Fibroblast of lung (primary cell): ENCODE measurements around the gene DPT. TPM values are rescaled to one million over a fixed set of nuclear protein-coding genes. Genes with fewer than 3 reads are reported as not detected.

ENCODE experiments used
- DNase-seq, 2 donors: peaks; one replicate each; pipeline versions ENCODE4 v3.0.0 to v3.0.0-alpha.2; 2010; ENCODE audit warnings: low read depth in 2 of 2
- H2AFZ ChIP-seq: 2 replicates; pipeline ENCODE4 v1.5.1; 2012; ENCODE audit warnings: low read length, control low read depth, inconsistent platforms
- H3K27ac ChIP-seq: 2 replicates; pipeline ENCODE4 v1.5.1; 2011; ENCODE audit warnings: low read length, control low read depth; ENCODE audit not compliant: insufficient read depth
- H3K27me3 ChIP-seq: 2 replicates; pipeline ENCODE4 v1.5.1; 2011; ENCODE audit warnings: mild to moderate bottlenecking, low read length; ENCODE audit not compliant: control insufficient read depth, insufficient read depth
- H3K36me3 ChIP-seq: 2 replicates; pipeline ENCODE4 v1.5.1; 2011; ENCODE audit warnings: low read length; ENCODE audit not compliant: control insufficient read depth, insufficient read depth
- H3K4me1 ChIP-seq: 2 replicates; pipeline ENCODE4 v1.5.1; 2011; ENCODE audit warnings: low read length; ENCODE audit not compliant: control insufficient read depth, insufficient read depth; ENCODE audit errors: extremely low read depth
- H3K4me2 ChIP-seq: 2 replicates; pipeline ENCODE4 v1.5.1; 2011; ENCODE audit warnings: low read length, control low read depth; ENCODE audit not compliant: insufficient read depth; ENCODE audit errors: extremely low read depth
- H3K4me3 ChIP-seq, 4 experiments: fragments of 200-600 bp in 1 of 4; sonication (generic) in 1 of 4; replicated peaks in 1 of 4; 2 replicates each; pipeline ENCODE4 v1.5.1; 2011 to 2016; ENCODE audit warnings: low read length in 4 of 4, low read depth in 3 of 4, mild to moderate bottlenecking in 3 of 4, control low read depth in 2 of 4, inconsistent platforms in 1 of 4, mixed read lengths in 1 of 4; ENCODE audit not compliant: insufficient read depth in 1 of 4; ENCODE audit errors: control extremely low read depth in 1 of 4
- H3K79me2 ChIP-seq: 2 replicates; pipeline ENCODE4 v1.5.1; 2012; ENCODE audit warnings: mild to moderate bottlenecking, low read length, inconsistent platforms; ENCODE audit not compliant: control insufficient read depth, insufficient read depth
- H3K9ac ChIP-seq: 2 replicates; pipeline ENCODE4 v1.5.1; 2011; ENCODE audit warnings: mild to moderate bottlenecking, low read length, control low read depth; ENCODE audit not compliant: insufficient read depth
- H3K9me3 ChIP-seq: 2 replicates; pipeline ENCODE4 v1.5.1; 2012; ENCODE audit warnings: low read depth, low read length; ENCODE audit not compliant: control insufficient read depth, insufficient read depth
- H4K20me1 ChIP-seq: 2 replicates; pipeline ENCODE4 v1.5.1; 2011; ENCODE audit warnings: low read length; ENCODE audit not compliant: control insufficient read depth, insufficient read depth; ENCODE audit errors: extremely low read depth
- EZH2 ChIP-seq: IDR thresholded peaks from 2 replicates; pipeline ENCODE4 v1.5.1; 2012; ENCODE audit warnings: low read length, control low read depth, mild to moderate bottlenecking; ENCODE audit errors: missing control alignments
- polyA plus RNA-seq, 2 donors: library from polyadenylated mRNA; depleted of rRNA in 1 of 2; stranded (reverse) in 1 of 2; unstranded in 1 of 2; fragments of >200 nt; gene quantifications; 2 replicates each; pipeline ENCODE4 v1.2.1, GENCODE V29; 2011 to 2012; ENCODE audit warnings: missing spikeins in 1 of 2
- total RNA-seq: library from RNA; depleted of rRNA; stranded (reverse); fragments of >200 nt; gene quantifications from 2 replicates; pipeline ENCODE4 v1.2.1, GENCODE V29; 2014
- TF ChIP-seq, protein P1 (sequence below), 2 donors: IDR thresholded peaks in 1 of 2; conservative IDR thresholded peaks in 1 of 2; 1 replicate in 1 of 2; 2 replicates in 1 of 2; pipeline ENCODE4 v1.5.1; 2011 to 2012; ENCODE audit warnings: low read length in 2 of 2, control low read depth in 1 of 2, inconsistent platforms in 1 of 2, low read depth in 1 of 2, mild to moderate bottlenecking in 1 of 2

The DPT gene
- total and polyA plus RNA-seq, 2 donors (not counting 1 experiment from before 2014, with no cell fraction given), result 2.4 to 4.1 TPM

DNA sequence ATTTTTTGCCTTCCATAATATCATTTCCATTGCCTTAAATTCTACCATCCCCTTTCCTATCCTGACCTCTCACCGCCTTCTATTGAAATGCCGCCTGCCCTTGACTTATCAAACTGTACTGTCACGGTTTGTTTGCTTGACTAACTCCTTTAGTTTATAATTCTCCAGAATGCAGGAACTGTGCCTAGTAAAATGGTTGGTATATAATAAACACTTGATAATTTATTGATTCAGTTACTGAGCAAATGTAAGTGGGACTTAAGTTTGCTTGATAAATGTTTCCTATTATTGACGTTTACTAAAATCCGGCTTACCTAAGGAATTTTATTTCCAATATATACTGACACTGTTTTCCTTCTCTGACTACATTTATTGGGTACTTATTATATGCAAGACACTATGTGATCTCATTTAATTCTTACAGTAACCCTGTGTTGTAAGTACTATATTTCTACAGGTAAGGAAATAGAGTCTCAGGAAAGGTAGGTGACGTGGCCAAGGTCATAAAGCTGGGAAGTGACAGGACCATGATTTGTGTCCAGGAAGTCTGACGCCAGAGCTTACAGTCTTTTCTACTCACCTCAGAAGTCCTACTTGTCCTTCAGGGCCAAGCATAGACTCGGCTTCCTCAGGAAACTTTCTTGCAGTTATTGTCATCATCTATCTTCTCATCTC is 35.7 kb downstream of the DPT start:
- no peak for TF ChIP-seq EZH2
- TF ChIP-seq, protein P1, sequence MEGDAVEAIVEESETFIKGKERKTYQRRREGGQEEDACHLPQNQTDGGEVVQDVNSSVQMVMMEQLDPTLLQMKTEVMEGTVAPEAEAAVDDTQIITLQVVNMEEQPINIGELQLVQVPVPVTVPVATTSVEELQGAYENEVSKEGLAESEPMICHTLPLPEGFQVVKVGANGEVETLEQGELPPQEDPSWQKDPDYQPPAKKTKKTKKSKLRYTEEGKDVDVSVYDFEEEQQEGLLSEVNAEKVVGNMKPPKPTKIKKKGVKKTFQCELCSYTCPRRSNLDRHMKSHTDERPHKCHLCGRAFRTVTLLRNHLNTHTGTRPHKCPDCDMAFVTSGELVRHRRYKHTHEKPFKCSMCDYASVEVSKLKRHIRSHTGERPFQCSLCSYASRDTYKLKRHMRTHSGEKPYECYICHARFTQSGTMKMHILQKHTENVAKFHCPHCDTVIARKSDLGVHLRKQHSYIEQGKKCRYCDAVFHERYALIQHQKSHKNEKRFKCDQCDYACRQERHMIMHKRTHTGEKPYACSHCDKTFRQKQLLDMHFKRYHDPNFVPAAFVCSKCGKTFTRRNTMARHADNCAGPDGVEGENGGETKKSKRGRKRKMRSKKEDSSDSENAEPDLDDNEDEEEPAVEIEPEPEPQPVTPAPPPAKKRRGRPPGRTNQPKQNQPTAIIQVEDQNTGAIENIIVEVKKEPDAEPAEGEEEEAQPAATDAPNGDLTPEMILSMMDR (conservative IDR thresholded peaks at IDR 0.05 in 1 of 2, IDR thresholded peaks at IDR 0.05 in 1 of 2; ENCODE audit: low read depth in 1 of 2, low read length in 2 of 2), result no peak
- no peak overlapping the region for H3K27ac ChIP-seq

DNA sequence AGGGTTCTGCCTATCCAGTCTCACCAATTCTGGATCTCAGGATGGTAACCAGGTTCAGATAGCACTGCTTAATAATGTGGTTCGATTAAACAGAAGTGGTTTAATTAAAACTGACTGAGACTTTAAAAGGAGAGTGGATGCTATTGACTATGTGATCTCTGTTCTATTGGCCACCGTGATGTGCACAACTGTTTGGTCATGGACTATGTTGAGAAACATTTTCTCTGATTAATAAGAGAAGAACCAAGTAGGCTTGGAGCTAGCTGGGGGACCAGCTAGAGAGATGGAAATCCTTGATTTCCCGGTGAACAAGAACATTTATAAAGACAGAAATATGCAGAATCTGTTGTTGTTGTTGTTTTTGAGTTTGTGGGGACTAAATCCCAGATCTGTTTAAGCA is 36.5 kb downstream of the DPT start:
- Histone ChIP-seq H3K4me2 (no peak overlapping the region), H3K27ac (no peak overlapping the region), H3K4me1 (no peaks in the 10 kb centered on the region), H3K36me3 (no peaks in the 10 kb centered on the region), H2AFZ (no peak overlapping the region), H4K20me1 (no peaks in the 10 kb centered on the region), H3K9ac (no peak overlapping the region), H3K27me3 (no peaks in the 10 kb centered on the region), H3K79me2 (no peaks in the 10 kb centered on the region), H3K9me3 (no peaks in the 10 kb centered on the region), H3K4me3 (no peak overlapping the region)
- TF ChIP-seq, protein P1 (conservative IDR thresholded peaks at IDR 0.05 in 1 of 2, IDR thresholded peaks at IDR 0.05 in 1 of 2; ENCODE audit: low read depth in 1 of 2, low read length in 2 of 2), result no peak
- TF ChIP-seq EZH2, result no peak
- no peak for DNase-seq

More for the DNA sequence above, 35.7 kb downstream of the DPT start:
- no peaks in the 10 kb centered on the region for H4K20me1 ChIP-seq
- DNase-seq, result no peak
- H3K4me3 ChIP-seq, result no peak overlapping the region
- no peaks in the 10 kb centered on the region for H3K79me2 ChIP-seq
- H3K9ac ChIP-seq, result no peak overlapping the region
- H3K4me1 ChIP-seq, result no peaks in the 10 kb centered on the region
- H3K36me3 ChIP-seq, result no peaks in the 10 kb centered on the region
- H3K4me2 ChIP-seq, result no peak overlapping the region
- H2AFZ ChIP-seq, result no peak overlapping the region
- no peaks in the 10 kb centered on the region for H3K27me3 ChIP-seq
- H3K9me3 ChIP-seq, result no peaks in the 10 kb centered on the region

DNA sequence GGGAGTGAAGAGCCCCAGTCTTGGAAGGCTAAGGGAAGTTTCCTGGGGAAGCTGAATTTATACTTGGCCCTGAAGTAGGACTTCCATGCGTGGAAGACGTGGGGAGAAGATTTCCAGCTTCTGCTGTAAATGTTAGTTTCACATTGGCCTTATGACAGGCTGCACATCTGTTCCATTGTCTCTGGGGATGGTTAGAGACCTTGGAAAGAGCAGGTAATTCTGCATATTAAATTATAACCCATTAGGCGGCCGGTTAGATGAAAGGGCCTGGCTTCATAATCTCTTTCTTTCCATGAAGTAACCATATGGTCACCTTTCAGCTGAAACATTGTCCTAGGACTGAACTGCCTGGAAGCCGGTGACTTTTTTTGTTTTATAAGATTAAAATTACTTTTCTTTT is 37.5 kb downstream of the DPT start:
- no peak for TF ChIP-seq EZH2
- TF ChIP-seq, protein P1 (conservative IDR thresholded peaks at IDR 0.05 in 1 of 2, IDR thresholded peaks at IDR 0.05 in 1 of 2; ENCODE audit: low read depth in 1 of 2, low read length in 2 of 2), result no peak
- no peak for DNase-seq
- Histone ChIP-seq H3K4me2 (no peak overlapping the region), H3K27ac (no peak overlapping the region), H3K79me2 (no peaks in the 10 kb centered on the region), H3K9ac (no peak overlapping the region), H2AFZ (no peak overlapping the region), H3K36me3 (no peaks in the 10 kb centered on the region), H3K9me3 (no peaks in the 10 kb centered on the region), H3K27me3 (no peaks in the 10 kb centered on the region), H3K4me3 (no peak overlapping the region), H3K4me1 (no peaks in the 10 kb centered on the region), H4K20me1 (no peaks in the 10 kb centered on the region)
